Activated T-cell treated with anti-CD3 and anti-CD28 coated beads for 24 hours (primary cell): ENCODE data around the gene TRIM33.
"Not testable (repeated sequence)": the region's sequence is repeated elsewhere in the genome, so short reads cannot be mapped to it uniquely, and the experiment has no call there.

Source experiments
- DNase-seq: peaks from one replicate; pipeline ENCODE4 v3.0.0-alpha.2; 2020; ENCODE audit warnings: low read depth

TRIM33 gene

GRCh38 chr1:114418948-114419347 lies 92.1 kb downstream of the TRIM33 start:
- DNase-seq, result not testable (repeated sequence)

GRCh38 chr1:114397601-114398000 lies 113.4 kb downstream of the TRIM33 start:
- DNase-seq, result no peak

- no peak for DNase-seq
Measured at GRCh38 chr1:114395863-114396262, 115.1 kb downstream of the TRIM33 start.

- DNase-seq, result no peak
Measured at GRCh38 chr1:114390960-114391359, 120.0 kb downstream of the TRIM33 start.

GRCh38 chr1:114390361-114390760 lies 120.6 kb downstream of the TRIM33 start:
- no peak for DNase-seq

GRCh38 chr1:114388432-114389003 lies 122.5 kb downstream of the TRIM33 start:
- no peak for DNase-seq

GRCh38 chr1:114387585-114387984 lies 123.4 kb downstream of the TRIM33 start:
- DNase-seq, result not testable (repeated sequence)

- DNase-seq, result no peak
Measured at GRCh38 chr1:114387010-114387360, 124.0 kb downstream of the TRIM33 start.

- DNase-seq, result no peak
Measured at GRCh38 chr1:114386129-114387009, 124.6 kb downstream of the TRIM33 start.

GRCh38 chr1:114384922-114385321 lies 126.1 kb downstream of the TRIM33 start:
- no peak for DNase-seq

GRCh38 chr1:114379987-114380386 lies 131.0 kb downstream of the TRIM33 start:
- DNase-seq, result no peak

GRCh38 chr1:114379358-114379757 lies 131.6 kb downstream of the TRIM33 start:
- no peak for DNase-seq

GRCh38 chr1:114377356-114377755 lies 133.6 kb downstream of the TRIM33 start:
- DNase-seq, result no peak

- DNase-seq, result no peak
Measured at GRCh38 chr1:114369930-114370329, 141.1 kb downstream of the TRIM33 start.

GRCh38 chr1:114369266-114369919 lies 141.6 kb downstream of the TRIM33 start:
- not testable (repeated sequence) for DNase-seq

GRCh38 chr1:114368560-114369255 lies 142.3 kb downstream of the TRIM33 start:
- no peak for DNase-seq

- DNase-seq, result no peak
Measured at GRCh38 chr1:114367810-114368209, 143.2 kb downstream of the TRIM33 start.

GRCh38 chr1:114363230-114363629 lies 147.8 kb downstream of the TRIM33 start:
- not testable (repeated sequence) for DNase-seq

- DNase-seq, result no peak
Measured at GRCh38 chr1:114359791-114360190, 151.2 kb downstream of the TRIM33 start.

GRCh38 chr1:114355240-114355639 lies 155.8 kb downstream of the TRIM33 start:
- DNase-seq, result no peak

GRCh38 chr1:114353262-114353661 lies 157.7 kb downstream of the TRIM33 start:
- DNase-seq, result no peak

GRCh38 chr1:114352797-114353196 lies 158.2 kb downstream of the TRIM33 start:
- no peak for DNase-seq
